HepG2 (cell line): ENCODE measurements around the gene TMEM8B. TPM values are rescaled to one million over a fixed set of nuclear protein-coding genes. Genes with fewer than 3 reads are reported as not detected.

ENCODE experiments used
- ATAC-seq: fragments of 200-7000 bp; cut with Tn5 transposase; 3 replicates; pipeline ENCODE4 v1.9.1; 2020; ENCODE audit warnings: mild to moderate bottlenecking, moderate library complexity
- BruUV-seq: library from RNA; stranded (reverse); fragments of 400-500 nt; replicated peaks from 2 replicates; lab custom pipeline; 2021; lab: Mats Ljungman, UMichigan
- CTCF ChIA-PET: fragments of 300-600 bp; formaldehyde crosslinking; extraction: SDS; loops from one replicate; lab custom pipeline; 2021; ENCODE audit warnings: low total read pairs, inconsistent platforms, low intra/inter-chr PET ratio; lab: Yijun Ruan, JAX
- POLR2A ChIA-PET: fragments of 350-600 bp; sonication (Branson Sonifier 250); formaldehyde crosslinking; loops from one replicate; lab custom pipeline; 2020; ENCODE audit warnings: antibody characterized with exemption, inconsistent platforms; lab: Yijun Ruan, JAX
- DNase-seq: peaks from one replicate; pipeline ENCODE4 v3.0.0-alpha.2; 2015; ENCODE audit warnings: low spot score
- FAIRE-seq: peaks from 3 replicates; lab custom pipeline; 2011; peaks lifted over from hg19 to GRCh38; lab: Jason Lieb, UNC
- H2AFZ ChIP-seq: one replicate; pipeline ENCODE4 v1.6.1; 2011; ENCODE audit warnings: low read length, inconsistent platforms
- H3K27ac ChIP-seq: fragments of 300-600 bp; 3 replicates; pipeline ENCODE4 v1.8.0; 2011; ENCODE audit warnings: mixed run types, mild to moderate bottlenecking, mixed read lengths, low read length, inconsistent platforms; ENCODE audit not compliant: insufficient read depth; ENCODE audit errors: extremely low read length
- H3K27me3 ChIP-seq, 2 experiments: fragments of 200-600 bp in 1 of 2; 2 replicates in 1 of 2; 3 replicates in 1 of 2; pipeline versions ENCODE4 v1.6.0 to v1.8.0; 2011; ENCODE audit warnings: low read length in 2 of 2, mild to moderate bottlenecking in 2 of 2, moderate library complexity in 2 of 2, inconsistent platforms in 1 of 2; ENCODE audit not compliant: insufficient read depth in 2 of 2, control insufficient read depth in 1 of 2
- H3K36me3 ChIP-seq, 2 experiments: fragments of 200-600 bp in 1 of 2; replicated peaks in 1 of 2; 2 replicates in 1 of 2; 3 replicates in 1 of 2; pipeline versions ENCODE4 v1.5.1 to v1.8.0; 2011; ENCODE audit warnings: low read length in 2 of 2, inconsistent platforms in 1 of 2; ENCODE audit not compliant: insufficient read depth in 2 of 2, control insufficient read depth in 1 of 2
- H3K4me1 ChIP-seq: 2 replicates; pipeline ENCODE4 v1.5.1; 2012; ENCODE audit warnings: low read length, inconsistent platforms; ENCODE audit not compliant: insufficient read depth
- H3K4me2 ChIP-seq: 2 replicates; pipeline ENCODE4 v1.6.0; 2011; ENCODE audit warnings: low read depth, low read length, inconsistent platforms
- H3K4me3 ChIP-seq, 3 experiments: fragments of 200-600 bp in 1 of 3; sonication (generic), shearing (Covaris generic) in 1 of 3; replicated peaks in 1 of 3; 2 replicates each; pipeline ENCODE4 v1.5.1; 2011 to 2016; ENCODE audit warnings: low read length in 3 of 3, inconsistent platforms in 2 of 3, low read depth in 2 of 3, mild to moderate bottlenecking in 2 of 3, control low read depth in 1 of 3, mixed read lengths in 1 of 3; ENCODE audit not compliant: insufficient read depth in 1 of 3
- H3K79me2 ChIP-seq: one replicate; pipeline ENCODE4 v1.6.1; 2011; ENCODE audit warnings: low read length, inconsistent platforms; ENCODE audit not compliant: insufficient read depth
- H3K9ac ChIP-seq: 2 replicates; pipeline ENCODE4 v1.6.0; 2011; ENCODE audit warnings: mild to moderate bottlenecking, low read depth, low read length, inconsistent platforms; ENCODE audit not compliant: insufficient read depth
- H3K9me3 ChIP-seq: 2 replicates; pipeline ENCODE4 v1.5.1; 2012; ENCODE audit warnings: mild to moderate bottlenecking, low read length
- H4K20me1 ChIP-seq: 2 replicates; pipeline ENCODE4 v1.6.0; 2011; ENCODE audit warnings: inconsistent platforms, mild to moderate bottlenecking, low read length, moderate library complexity; ENCODE audit not compliant: insufficient read depth
- DRAP1 ChIP-seq: IDR thresholded peaks from 2 replicates; pipeline ENCODE4 v1.6.1; 2016; ENCODE audit warnings: missing genetic modification reagents, missing compliant biosample characterization
- DZIP1 ChIP-seq: sonication (generic); formaldehyde crosslinking; IDR thresholded peaks from 2 replicates; pipeline ENCODE4 v1.5.0; 2020; ENCODE audit warnings: mild to moderate bottlenecking, missing genetic modification reagents
- GZF1 ChIP-seq: sonication (generic); formaldehyde crosslinking; IDR thresholded peaks from 2 replicates; pipeline ENCODE4 v1.5.1; 2020; ENCODE audit warnings: mild to moderate bottlenecking, missing genetic modification reagents
- HES4 ChIP-seq: sonication (generic); formaldehyde crosslinking; IDR thresholded peaks from 2 replicates; pipeline ENCODE4 v1.9.0; 2021; ENCODE audit warnings: mild to moderate bottlenecking, missing genetic modification reagents, borderline replicate concordance
- NFE2L1 ChIP-seq: sonication (generic); formaldehyde crosslinking; IDR thresholded peaks from 2 replicates; pipeline ENCODE4 v1.4.0; 2020; ENCODE audit warnings: missing genetic modification reagents, mild to moderate bottlenecking, borderline replicate concordance
- SNAPC5 ChIP-seq: sonication (generic); formaldehyde crosslinking; IDR thresholded peaks from 2 replicates; pipeline ENCODE4 v1.8.1; 2023; ENCODE audit warnings: mild to moderate bottlenecking, missing genetic modification reagents, borderline replicate concordance
- TEAD3 ChIP-seq: optimal IDR thresholded peaks from 2 replicates; pipeline ENCODE3; 2016; ENCODE audit warnings: borderline replicate concordance
- TIGD3 ChIP-seq: sonication (generic); formaldehyde crosslinking; IDR thresholded peaks from 2 replicates; pipeline ENCODE4 v1.5.1; 2020; ENCODE audit warnings: mild to moderate bottlenecking, missing genetic modification reagents, borderline replicate concordance
- ZBTB3 ChIP-seq: sonication (generic); formaldehyde crosslinking; IDR thresholded peaks from 2 replicates; pipeline ENCODE4 v1.4.0; 2020; ENCODE audit warnings: low read depth, mild to moderate bottlenecking, moderate library complexity, missing genetic modification reagents, borderline replicate concordance
- ZNF34 ChIP-seq: sonication (generic); formaldehyde crosslinking; IDR thresholded peaks from 2 replicates; pipeline ENCODE4 v1.4.0; 2020; ENCODE audit warnings: mild to moderate bottlenecking, missing genetic modification reagents, borderline replicate concordance
- ZNF652 ChIP-seq: IDR thresholded peaks from 2 replicates; pipeline ENCODE4 v1.6.1; 2016; ENCODE audit warnings: low read depth, borderline replicate concordance
- ZNF777 ChIP-seq: sonication (generic); formaldehyde crosslinking; IDR thresholded peaks from 2 replicates; pipeline ENCODE4 v1.4.0; 2020; ENCODE audit warnings: missing genetic modification reagents
- ZNF839 ChIP-seq: sonication (generic); formaldehyde crosslinking; IDR thresholded peaks from 2 replicates; pipeline ENCODE4 v1.4.0; 2020; ENCODE audit warnings: missing genetic modification reagents, mild to moderate bottlenecking, borderline replicate concordance
- WGBS: methylation state at CpG from one replicate; pipeline ENCODE4 v1.1.6; 2017; ENCODE audit warnings: low lambda C conversion rate; 5-methylcytosine and 5-hydroxymethylcytosine counted together
- in situ Hi-C: cut with HindIII; loops from 2 replicates; pipeline ENCODE4 v1.10.0; 2017; ENCODE audit warnings: low pct_unique_long_range_greater_than_20kb; ENCODE audit not compliant: extremely low pct_ligation_motif_present
- intact Hi-C: fragments of 100-400 bp; cut with micrococcal nuclease; formaldehyde crosslinking; loops from one replicate; pipeline ENCODE4 v1.10.0; 2022; ENCODE audit not compliant: unreplicated experiment
- polyA plus RNA-seq, 8 experiments: library from polyadenylated mRNA; depleted of rRNA in 3 of 8; stranded (reverse) in 7 of 8; unstranded in 1 of 8; fragments of >200 nt; fragmentation: Illumina TruSeq in 4 of 8; extraction: Trizol in 4 of 8; gene quantifications; 2 replicates each; pipeline versions ENCODE4 v1.2.1 to v1.2.3, GENCODE V29; 2011 to 2016; ENCODE audit warnings: low read depth in 4 of 8, missing spikeins in 1 of 8, mixed read lengths in 1 of 8; ENCODE audit not compliant: insufficient read depth in 1 of 8
- total RNA-seq, 5 experiments: library from RNA; depleted of rRNA; stranded (reverse); fragments of >200 nt; fragmentation: Illumina TruSeq; extraction: Trizol; gene quantifications; 2 replicates each; pipeline ENCODE4 v1.2.3, GENCODE V29; 2016; ENCODE audit warnings: low read depth in 1 of 5
- TF ChIP-seq, protein P1 (sequence below): sonication (generic); formaldehyde crosslinking; IDR thresholded peaks from 2 replicates; pipeline ENCODE4 v1.9.0; 2021; ENCODE audit warnings: missing genetic modification reagents, borderline replicate concordance
- TF ChIP-seq, protein P2 (sequence below): IDR thresholded peaks from 2 replicates; pipeline ENCODE4 v1.6.1; 2016; ENCODE audit warnings: mild to moderate bottlenecking, missing biosample characterization, missing genetic modification reagents
- TF ChIP-seq, protein P3 (sequence below): sonication (generic); formaldehyde crosslinking; IDR thresholded peaks from 2 replicates; pipeline ENCODE4 v1.8.1; 2023; ENCODE audit warnings: mild to moderate bottlenecking, missing genetic modification reagents

Gene TMEM8B
- total and polyA plus RNA-seq, 2 of the 13 experiments (the other 11 are each of a cell fraction or from before 2014, with no cell fraction given) = 2.1 to 2.7 TPM

GRCh38 chr9:35792826-35793225 lies 36.2 kb upstream of the TMEM8B start:
- BruUV-seq = no TSS peak
- FAIRE-seq (no peak), DNase-seq (no peak), ATAC-seq (no peak)
- H3K4me3 ChIP-seq = no peak overlapping the region
- ChIA-PET POLR2A (no interaction called here), CTCF (no interaction called here)
- H3K4me2 ChIP-seq = no peak overlapping the region
- H2AFZ ChIP-seq = no peak overlapping the region
- WGBS = 95% methylated on average over 8 of the region's 14 CpGs
- no peaks in the 10 kb centered on the region; the same call in 1 of the 2 replicates for H3K4me1 ChIP-seq
- peaks cover 1 to 6% of the 10 kb centered on the region in 2 experiments; a peak in 2 of 5 replicates for H3K36me3 ChIP-seq
- H3K9me3 ChIP-seq = no peaks in the 10 kb centered on the region
- no peak overlapping the region for H3K9ac ChIP-seq
- in situ Hi-C loops (no loop called here), intact Hi-C loops (no loop called here)
- no peaks in the 10 kb centered on the region for H4K20me1 ChIP-seq
- H3K79me2 ChIP-seq = no peaks in the 10 kb centered on the region
- H3K27me3 ChIP-seq = no peaks in the 10 kb centered on the region
- H3K27ac ChIP-seq = no peak overlapping the region
- no peak for TF ChIP-seq TIGD3 (CRISPR knock-in tag)
- no peak for TF ChIP-seq HES4 (CRISPR knock-in tag)
- no peak for TF ChIP-seq ZNF34 (CRISPR knock-in tag)
- TF ChIP-seq, protein P1, sequence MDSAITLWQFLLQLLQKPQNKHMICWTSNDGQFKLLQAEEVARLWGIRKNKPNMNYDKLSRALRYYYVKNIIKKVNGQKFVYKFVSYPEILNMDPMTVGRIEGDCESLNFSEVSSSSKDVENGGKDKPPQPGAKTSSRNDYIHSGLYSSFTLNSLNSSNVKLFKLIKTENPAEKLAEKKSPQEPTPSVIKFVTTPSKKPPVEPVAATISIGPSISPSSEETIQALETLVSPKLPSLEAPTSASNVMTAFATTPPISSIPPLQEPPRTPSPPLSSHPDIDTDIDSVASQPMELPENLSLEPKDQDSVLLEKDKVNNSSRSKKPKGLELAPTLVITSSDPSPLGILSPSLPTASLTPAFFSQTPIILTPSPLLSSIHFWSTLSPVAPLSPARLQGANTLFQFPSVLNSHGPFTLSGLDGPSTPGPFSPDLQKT = no peak
- no peak for TF ChIP-seq ZNF652
- TF ChIP-seq ZNF777 (CRISPR knock-in tag) = no peak
- no peak for TF ChIP-seq SNAPC5
- no peak for TF ChIP-seq DZIP1
- TF ChIP-seq NFE2L1 (CRISPR knock-in tag) = no peak
- TF ChIP-seq ZNF839 (CRISPR knock-in tag) = no peak
- no peak for TF ChIP-seq GZF1 (CRISPR knock-in tag)
- no peak for TF ChIP-seq ZBTB3 (CRISPR knock-in tag)
- TF ChIP-seq, protein P2, sequence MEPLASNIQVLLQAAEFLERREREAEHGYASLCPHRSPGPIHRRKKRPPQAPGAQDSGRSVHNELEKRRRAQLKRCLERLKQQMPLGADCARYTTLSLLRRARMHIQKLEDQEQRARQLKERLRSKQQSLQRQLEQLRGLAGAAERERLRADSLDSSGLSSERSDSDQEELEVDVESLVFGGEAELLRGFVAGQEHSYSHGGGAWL = no peak
- no peak for TF ChIP-seq DRAP1 (CRISPR knock-in tag)
- no peak for TF ChIP-seq TEAD3 (CRISPR knock-in tag)
- TF ChIP-seq, protein P3, sequence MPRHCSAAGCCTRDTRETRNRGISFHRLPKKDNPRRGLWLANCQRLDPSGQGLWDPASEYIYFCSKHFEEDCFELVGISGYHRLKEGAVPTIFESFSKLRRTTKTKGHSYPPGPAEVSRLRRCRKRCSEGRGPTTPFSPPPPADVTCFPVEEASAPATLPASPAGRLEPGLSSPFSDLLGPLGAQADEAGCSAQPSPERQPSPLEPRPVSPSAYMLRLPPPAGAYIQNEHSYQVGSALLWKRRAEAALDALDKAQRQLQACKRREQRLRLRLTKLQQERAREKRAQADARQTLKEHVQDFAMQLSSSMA = no peak
